ENCODE data around the gene BCL11B.

BCL11B gene

GRCh38 chr14:99183311-99183710 lies 88.7 kb downstream of the BCL11B start:
- Mint-ChIP-seq H3K36me3 (no peaks in the 10 kb centered on the region), H3K27ac (no peak overlapping the region), H3K4me3 (no peak overlapping the region), H3K27me3 (no peaks in the 10 kb centered on the region), H3K9me3 (peaks cover 2% of the 10 kb centered on the region), H3K4me1 (no peaks in the 10 kb centered on the region)
- no peak for DNase-seq (ENCODE audit: low spot score in 2 of 2)
- ATAC-seq (ENCODE audit: low read depth): no peak

DNA sequence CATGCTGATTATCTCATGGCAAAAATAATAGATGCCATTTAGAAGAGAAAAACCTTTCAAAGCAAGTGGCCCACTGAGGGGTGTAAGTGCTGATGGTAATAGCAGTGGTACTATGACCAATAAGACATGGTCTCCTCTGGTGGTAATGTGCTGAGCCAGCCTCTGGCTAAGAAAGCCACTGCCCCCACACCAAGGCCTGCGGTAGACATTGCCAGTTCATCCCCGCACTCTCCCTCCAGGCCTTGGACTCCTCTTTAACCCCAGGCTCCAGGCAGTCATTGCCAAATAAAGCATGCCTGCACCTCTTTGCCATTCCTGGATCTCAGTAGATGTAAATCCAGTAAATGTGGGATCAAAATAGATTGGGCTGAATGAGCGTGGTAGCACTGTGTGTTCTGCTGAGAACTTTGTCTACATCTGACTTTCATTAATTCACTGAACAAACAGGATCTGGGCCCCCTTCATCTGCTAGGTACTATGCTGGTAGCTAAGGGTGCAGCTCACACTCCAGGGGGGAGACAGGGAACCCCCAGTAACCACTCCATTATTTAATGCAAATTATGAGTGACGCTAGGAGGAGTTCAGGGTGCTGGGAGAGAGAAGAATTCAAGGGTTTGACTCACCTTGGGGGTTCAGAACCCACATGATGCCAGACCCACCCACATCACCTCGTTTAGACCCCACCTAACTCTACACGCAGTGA lies 89.3 kb downstream of the BCL11B start:
- Mint-ChIP-seq H3K4me3 (no peak overlapping the region), H3K9me3 (peaks cover 2% of the 10 kb centered on the region), H3K36me3 (no peaks in the 10 kb centered on the region), H3K27ac (no peak overlapping the region), H3K4me1 (no peaks in the 10 kb centered on the region), H3K27me3 (no peaks in the 10 kb centered on the region)
- DNase-seq (ENCODE audit: low spot score in 2 of 2) (no peak), ATAC-seq (ENCODE audit: low read depth) (no peak)

DNA sequence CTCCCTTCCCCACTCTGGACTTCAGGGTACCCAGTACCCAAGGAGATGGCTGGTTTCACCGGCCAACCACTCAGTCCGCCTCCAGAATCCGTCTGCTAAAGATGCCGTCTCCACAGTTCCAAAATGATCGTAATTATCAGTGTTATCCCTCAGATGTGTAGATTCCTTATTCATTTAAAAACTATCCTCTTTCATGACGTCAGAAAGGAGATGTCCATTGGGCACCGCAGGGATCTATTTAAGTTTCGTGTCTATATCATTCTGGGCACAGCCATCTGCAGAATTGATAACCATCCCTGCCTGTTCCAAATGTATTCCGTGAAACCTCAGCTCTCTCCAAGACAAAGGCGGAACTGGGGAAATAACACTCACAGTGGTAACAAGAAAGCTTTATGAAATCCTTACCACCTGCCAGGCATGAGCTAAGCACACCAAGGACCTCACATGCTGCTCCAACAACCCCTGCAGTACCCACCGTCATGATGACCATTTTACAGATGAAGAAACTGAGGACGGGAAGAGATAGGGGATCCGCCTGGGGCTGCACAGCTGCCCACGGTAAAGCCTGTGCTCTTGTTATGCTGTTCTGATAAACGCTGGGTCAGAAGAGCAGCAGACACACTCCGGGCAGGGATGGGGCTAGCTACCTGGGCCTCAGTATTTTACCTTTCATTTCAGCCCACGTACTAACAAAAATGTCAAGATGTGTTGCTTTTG lies 90.0 kb downstream of the BCL11B start:
- no peak for ATAC-seq (ENCODE audit: low read depth)
- H3K36me3 Mint-ChIP-seq: no peaks in the 10 kb centered on the region
- H3K27ac Mint-ChIP-seq: no peak overlapping the region
- no peaks in the 10 kb centered on the region for H3K4me1 Mint-ChIP-seq
- H3K9me3 Mint-ChIP-seq: peaks cover 2% of the 10 kb centered on the region
- H3K27me3 Mint-ChIP-seq: no peaks in the 10 kb centered on the region
- no peak overlapping the region for H3K4me3 Mint-ChIP-seq
- no peak for DNase-seq (ENCODE audit: low spot score in 2 of 2)

- ATAC-seq (ENCODE audit: low read depth): no peak
- Mint-ChIP-seq H3K27me3 (no peaks in the 10 kb centered on the region), H3K36me3 (no peaks in the 10 kb centered on the region), H3K4me3 (no peak overlapping the region), H3K27ac (no peak overlapping the region), H3K9me3 (peaks cover 2% of the 10 kb centered on the region), H3K4me1 (no peaks in the 10 kb centered on the region)
- DNase-seq (ENCODE audit: low spot score in 2 of 2): no peak
These were observed 90.8 kb downstream of the BCL11B start for GRCh38 chr14:99181241-99181640.

GRCh38 chr14:99179946-99180345 lies 92.1 kb downstream of the BCL11B start:
- Mint-ChIP-seq H3K27ac (no peak overlapping the region), H3K4me1 (no peaks in the 10 kb centered on the region), H3K36me3 (no peaks in the 10 kb centered on the region), H3K27me3 (no peaks in the 10 kb centered on the region), H3K4me3 (no peak overlapping the region), H3K9me3 (peaks cover 2% of the 10 kb centered on the region)
- ATAC-seq (ENCODE audit: low read depth): no peak
- no peak for DNase-seq (ENCODE audit: low spot score in 2 of 2)

DNA sequence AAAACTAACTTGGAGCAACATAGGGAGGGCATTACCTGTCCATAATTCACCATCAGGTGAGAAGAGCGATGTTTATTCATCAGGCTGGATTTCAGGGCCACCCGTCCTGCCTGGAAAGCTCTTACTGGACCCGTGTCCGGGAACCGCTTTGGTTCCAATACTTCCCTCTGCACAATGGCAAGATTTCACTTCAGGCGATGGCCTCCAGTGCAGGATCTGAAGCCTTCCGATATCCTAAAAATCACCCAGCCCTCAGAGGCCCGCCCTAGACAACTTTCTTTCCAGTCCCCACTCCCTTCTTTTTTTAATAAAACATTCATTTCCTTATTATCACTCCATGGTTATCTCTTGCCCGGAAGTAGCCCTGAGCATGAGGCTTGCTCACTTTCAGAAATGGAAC lies 92.5 kb downstream of the BCL11B start:
- DNase-seq (ENCODE audit: low spot score in 2 of 2) (no peak), ATAC-seq (ENCODE audit: low read depth) (no peak)
- H3K27me3 Mint-ChIP-seq: no peaks in the 10 kb centered on the region
- peaks cover 2% of the 10 kb centered on the region for H3K9me3 Mint-ChIP-seq
- H3K36me3 Mint-ChIP-seq: no peaks in the 10 kb centered on the region
- no peaks in the 10 kb centered on the region for H3K4me1 Mint-ChIP-seq
- no peak overlapping the region for H3K27ac Mint-ChIP-seq
- no peak overlapping the region for H3K4me3 Mint-ChIP-seq

DNA sequence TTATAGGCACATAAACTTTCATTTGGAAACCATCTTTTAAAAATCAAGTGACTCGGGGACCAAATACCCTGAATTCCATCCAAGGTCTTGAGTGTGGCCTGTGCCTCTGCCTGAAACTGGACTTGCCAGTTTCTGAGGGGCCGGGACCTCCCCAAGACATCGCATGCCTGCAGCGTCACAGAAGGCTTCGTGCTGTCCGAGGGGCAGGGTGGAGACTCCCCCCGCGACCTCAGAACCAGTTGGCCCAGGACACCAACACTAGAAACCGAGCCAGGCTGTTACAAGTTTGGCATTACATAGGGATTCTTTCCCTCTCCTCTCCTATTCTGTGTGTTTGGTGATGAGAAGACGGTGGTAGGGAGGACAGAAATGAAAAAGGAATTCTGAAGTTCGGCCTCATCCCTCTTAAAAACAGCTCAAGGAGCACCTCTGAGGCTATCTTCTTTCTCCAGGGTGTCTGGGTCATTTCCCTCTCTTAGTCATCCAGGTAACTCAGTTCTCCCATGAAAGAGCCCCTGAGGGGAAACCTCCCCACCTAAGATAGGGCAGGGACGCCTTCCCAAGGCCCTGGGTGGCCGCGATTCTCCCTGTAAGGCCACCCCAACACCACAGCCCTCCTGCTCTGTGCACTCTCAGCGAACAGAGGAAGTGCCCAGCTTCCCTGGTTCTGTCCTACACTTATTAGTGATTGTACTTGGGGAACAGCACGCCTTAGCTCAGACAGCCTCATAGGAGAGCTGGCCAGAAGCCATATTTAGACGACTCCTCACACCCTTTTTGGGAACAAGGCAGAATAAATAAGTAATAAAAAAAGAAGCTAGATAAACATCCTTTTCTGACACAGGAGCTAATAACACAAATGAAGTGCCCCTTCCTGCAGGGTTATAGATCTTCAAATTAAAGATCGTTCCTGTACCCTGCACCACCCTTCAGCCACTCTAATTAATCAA lies 93.8 kb downstream of the BCL11B start:
- no peaks in the 10 kb centered on the region for H3K36me3 Mint-ChIP-seq
- DNase-seq (ENCODE audit: low spot score in 2 of 2) (no peak), ATAC-seq (ENCODE audit: low read depth) (no peak)
- H3K4me3 Mint-ChIP-seq: no peak overlapping the region
- no peaks in the 10 kb centered on the region for H3K27me3 Mint-ChIP-seq
- H3K9me3 Mint-ChIP-seq: peaks cover 2% of the 10 kb centered on the region
- no peak overlapping the region for H3K27ac Mint-ChIP-seq
- H3K4me1 Mint-ChIP-seq: no peaks in the 10 kb centered on the region

DNA sequence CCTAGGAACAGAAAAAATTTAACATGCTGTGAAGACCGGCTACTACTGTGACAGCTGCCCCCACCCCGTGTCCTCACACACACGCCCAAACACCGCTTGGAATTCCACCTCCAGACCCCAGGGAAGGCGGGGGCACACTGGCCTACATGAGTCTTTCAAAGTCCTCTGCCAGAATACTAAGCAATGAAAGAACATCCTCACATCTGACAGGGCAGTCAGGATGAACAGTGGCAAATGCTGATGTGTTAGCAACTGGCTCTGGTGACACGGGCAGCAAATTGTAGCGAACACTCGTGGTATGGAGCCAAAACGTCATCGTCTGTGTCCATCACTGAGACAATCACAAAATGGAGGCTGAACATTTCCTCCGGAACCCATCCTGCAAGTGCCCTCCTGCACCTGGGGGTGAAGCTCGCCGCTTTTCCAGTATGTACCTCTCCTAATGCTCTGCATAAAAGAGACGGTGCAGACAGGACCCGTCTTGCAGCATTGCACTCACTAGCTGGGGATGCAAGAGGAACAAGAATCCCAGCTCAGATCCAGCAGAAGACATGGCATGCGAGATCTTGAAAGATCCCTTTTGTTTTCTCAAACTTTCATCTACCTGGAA lies 94.8 kb downstream of the BCL11B start:
- peaks cover 2% of the 10 kb centered on the region for H3K9me3 Mint-ChIP-seq
- no peak overlapping the region for H3K4me3 Mint-ChIP-seq
- DNase-seq (ENCODE audit: low spot score in 2 of 2) (no peak), ATAC-seq (ENCODE audit: low read depth) (no peak)
- H3K36me3 Mint-ChIP-seq: no peaks in the 10 kb centered on the region
- no peaks in the 10 kb centered on the region for H3K27me3 Mint-ChIP-seq
- no peak overlapping the region for H3K27ac Mint-ChIP-seq
- no peaks in the 10 kb centered on the region for H3K4me1 Mint-ChIP-seq

DNA sequence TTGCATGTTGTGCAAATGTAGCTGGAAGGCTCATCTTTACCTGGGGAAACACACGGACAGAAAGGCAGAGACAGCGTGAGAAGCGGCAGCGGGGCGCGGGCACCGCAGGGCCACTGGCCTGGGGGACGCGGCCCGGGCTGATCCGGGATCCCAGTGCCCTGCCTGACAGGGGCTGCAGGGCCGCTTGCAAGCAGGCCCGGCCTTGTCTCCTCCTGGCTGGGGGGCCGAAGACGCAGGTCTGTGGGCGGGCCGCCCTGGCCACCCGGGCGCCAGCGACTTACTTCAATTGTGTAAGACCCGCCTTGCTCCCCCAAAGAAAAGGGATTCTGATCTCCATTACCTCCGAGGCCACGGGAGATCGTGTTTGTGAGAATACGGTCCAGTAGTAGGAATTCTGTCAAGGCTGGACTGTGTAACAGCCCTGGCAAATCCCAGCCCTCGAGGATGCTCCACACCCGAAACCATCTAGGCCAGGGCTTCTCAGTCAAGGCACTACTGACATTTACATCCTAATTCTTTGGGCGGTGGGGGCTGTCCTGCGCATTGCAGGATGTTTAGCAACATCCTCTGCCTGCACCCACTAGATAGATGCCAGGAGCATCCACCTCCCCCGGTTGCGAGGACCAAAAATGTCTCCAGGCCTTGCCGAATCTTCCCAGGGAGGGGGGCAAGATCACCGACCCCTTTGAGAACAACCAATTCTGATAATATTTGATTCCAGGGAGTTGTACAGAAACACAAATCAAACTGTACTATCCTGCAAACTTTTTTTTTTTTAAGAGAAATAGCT lies 95.6 kb downstream of the BCL11B start:
- no peak for DNase-seq (ENCODE audit: low spot score in 2 of 2)
- ATAC-seq (ENCODE audit: low read depth): no peak
- Mint-ChIP-seq H3K4me3 (no peak overlapping the region), H3K9me3 (peaks cover 2% of the 10 kb centered on the region), H3K36me3 (no peaks in the 10 kb centered on the region), H3K4me1 (no peaks in the 10 kb centered on the region), H3K27me3 (no peaks in the 10 kb centered on the region), H3K27ac (no peak overlapping the region)

DNA sequence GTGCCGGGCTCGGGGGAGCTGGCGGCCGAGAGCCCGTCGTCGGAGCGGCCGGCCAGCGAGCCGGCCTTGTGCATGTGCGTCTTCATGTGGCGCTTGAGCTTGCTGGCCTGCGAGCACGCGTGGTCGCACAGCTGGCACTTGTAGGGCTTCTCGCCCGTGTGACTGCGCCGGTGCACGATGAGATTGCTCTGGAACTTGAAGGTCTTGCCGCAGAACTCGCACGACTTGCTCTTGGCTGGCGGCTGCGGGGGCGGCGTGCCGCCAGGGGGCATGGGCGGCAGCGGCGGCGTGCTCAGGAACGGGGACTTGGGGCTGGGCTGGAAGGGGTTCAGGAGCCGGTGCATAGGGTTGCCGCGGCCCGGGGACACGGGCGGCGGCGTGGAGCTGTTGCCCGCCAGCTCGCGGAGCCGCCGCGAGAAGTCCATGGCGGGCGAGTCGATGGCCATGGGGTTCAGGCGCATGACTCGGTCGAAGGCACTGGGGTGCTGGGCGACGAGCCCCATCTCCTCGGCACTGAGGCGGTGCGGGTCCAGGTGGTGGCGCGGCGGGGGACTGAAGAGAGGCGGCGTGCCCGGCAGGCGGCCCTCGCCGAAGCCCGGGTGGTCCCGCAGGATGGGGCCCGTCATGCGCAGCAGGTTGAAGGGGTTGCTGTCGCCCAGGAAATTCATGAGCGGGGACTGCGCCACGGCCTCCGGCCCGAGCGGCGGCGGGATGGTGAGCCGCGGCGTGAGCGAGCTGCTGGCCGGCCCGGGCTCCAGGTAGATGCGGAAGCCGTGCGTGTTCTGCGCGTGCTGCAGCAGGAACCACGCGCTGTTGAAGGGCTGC lies 96.5 kb downstream of the BCL11B start:
- no peak for DNase-seq (ENCODE audit: low spot score in 2 of 2)
- H3K9me3 Mint-ChIP-seq: peaks cover 2% of the 10 kb centered on the region
- H3K27ac Mint-ChIP-seq: no peak overlapping the region
- H3K27me3 Mint-ChIP-seq: no peaks in the 10 kb centered on the region
- no peaks in the 10 kb centered on the region for H3K4me1 Mint-ChIP-seq
- no peak overlapping the region for H3K4me3 Mint-ChIP-seq
- no peaks in the 10 kb centered on the region for H3K36me3 Mint-ChIP-seq
- no peak for ATAC-seq (ENCODE audit: low read depth)

GRCh38 chr14:99174770-99175319 lies 97.2 kb downstream of the BCL11B start:
- no peak overlapping the region for H3K27ac Mint-ChIP-seq
- no peaks in the 10 kb centered on the region for H3K27me3 Mint-ChIP-seq
- no peaks in the 10 kb centered on the region for H3K4me1 Mint-ChIP-seq
- DNase-seq (ENCODE audit: low spot score in 2 of 2): no peak
- H3K4me3 Mint-ChIP-seq: no peak overlapping the region
- ATAC-seq (ENCODE audit: low read depth): no peak
- no peaks in the 10 kb centered on the region for H3K36me3 Mint-ChIP-seq
- H3K9me3 Mint-ChIP-seq: no peaks in the 10 kb centered on the region

- no peak for DNase-seq (ENCODE audit: low spot score in 2 of 2)
- Mint-ChIP-seq H3K4me3 (no peak overlapping the region), H3K27me3 (no peaks in the 10 kb centered on the region), H3K36me3 (no peaks in the 10 kb centered on the region), H3K9me3 (no peaks in the 10 kb centered on the region), H3K27ac (no peak overlapping the region), H3K4me1 (no peaks in the 10 kb centered on the region)
- no peak for ATAC-seq (ENCODE audit: low read depth)
These were observed 97.8 kb downstream of the BCL11B start for GRCh38 chr14:99174081-99174769.

Data from memory B cell (primary cell).